HL-60 (cell line): ENCODE measurements around the gene GFOD1.

Experiments
- DNase-seq, 2 experiments: peaks; one replicate each; pipeline ENCODE4 v3.0.0-alpha.2; 2010 to 2020; ENCODE audit warnings: low read depth in 1 of 2, low spot score in 1 of 2
- H3K27ac ChIP-seq: fragments of 250-450 bp; sonication (Bioruptor Pico); replicated peaks from 2 replicates; pipeline ENCODE4 v1.5.1; 2020; ENCODE audit warnings: mild to moderate bottlenecking, moderate library complexity
- H3K27me3 ChIP-seq: fragments of 250-450 bp; sonication (Bioruptor Pico); 2 replicates; pipeline ENCODE4 v1.5.1; 2021; ENCODE audit warnings: mild to moderate bottlenecking, moderate library complexity; ENCODE audit not compliant: insufficient read depth, poor library complexity, severe bottlenecking
- H3K4me3 ChIP-seq: replicated peaks from 2 replicates; pipeline ENCODE4 v1.5.1; 2011; ENCODE audit warnings: mild to moderate bottlenecking, control low read depth, low read length; ENCODE audit not compliant: insufficient read depth
- CTCF ChIP-seq: IDR thresholded peaks from one replicate; pipeline ENCODE4 v1.5.1; 2011; ENCODE audit warnings: low read length, control low read depth, inconsistent platforms; ENCODE audit not compliant: insufficient read depth
- GABPA ChIP-seq: IDR thresholded peaks from 2 replicates; pipeline ENCODE4 v1.6.1; 2012; ENCODE audit warnings: low read depth
- POLR2AphosphoS5 ChIP-seq: IDR thresholded peaks from 2 replicates; pipeline ENCODE4 v1.6.1; 2012; ENCODE audit warnings: low read depth
- SPI1 ChIP-seq: IDR thresholded peaks from 2 replicates; pipeline ENCODE4 v1.6.1; 2012; ENCODE audit warnings: low read depth, mild to moderate bottlenecking, borderline replicate concordance
- TF ChIP-seq, protein P1 (sequence below): IDR thresholded peaks from 2 replicates; pipeline ENCODE4 v1.6.1; 2012; ENCODE audit warnings: low read depth; ENCODE audit not compliant: insufficient replicate concordance

The GFOD1 gene

GRCh38 chr6:13400772-13401171 lies 86.6 kb downstream of the GFOD1 start:
- no peak for TF ChIP-seq GABPA
- no peak for TF ChIP-seq CTCF
- TF ChIP-seq, protein P1, sequence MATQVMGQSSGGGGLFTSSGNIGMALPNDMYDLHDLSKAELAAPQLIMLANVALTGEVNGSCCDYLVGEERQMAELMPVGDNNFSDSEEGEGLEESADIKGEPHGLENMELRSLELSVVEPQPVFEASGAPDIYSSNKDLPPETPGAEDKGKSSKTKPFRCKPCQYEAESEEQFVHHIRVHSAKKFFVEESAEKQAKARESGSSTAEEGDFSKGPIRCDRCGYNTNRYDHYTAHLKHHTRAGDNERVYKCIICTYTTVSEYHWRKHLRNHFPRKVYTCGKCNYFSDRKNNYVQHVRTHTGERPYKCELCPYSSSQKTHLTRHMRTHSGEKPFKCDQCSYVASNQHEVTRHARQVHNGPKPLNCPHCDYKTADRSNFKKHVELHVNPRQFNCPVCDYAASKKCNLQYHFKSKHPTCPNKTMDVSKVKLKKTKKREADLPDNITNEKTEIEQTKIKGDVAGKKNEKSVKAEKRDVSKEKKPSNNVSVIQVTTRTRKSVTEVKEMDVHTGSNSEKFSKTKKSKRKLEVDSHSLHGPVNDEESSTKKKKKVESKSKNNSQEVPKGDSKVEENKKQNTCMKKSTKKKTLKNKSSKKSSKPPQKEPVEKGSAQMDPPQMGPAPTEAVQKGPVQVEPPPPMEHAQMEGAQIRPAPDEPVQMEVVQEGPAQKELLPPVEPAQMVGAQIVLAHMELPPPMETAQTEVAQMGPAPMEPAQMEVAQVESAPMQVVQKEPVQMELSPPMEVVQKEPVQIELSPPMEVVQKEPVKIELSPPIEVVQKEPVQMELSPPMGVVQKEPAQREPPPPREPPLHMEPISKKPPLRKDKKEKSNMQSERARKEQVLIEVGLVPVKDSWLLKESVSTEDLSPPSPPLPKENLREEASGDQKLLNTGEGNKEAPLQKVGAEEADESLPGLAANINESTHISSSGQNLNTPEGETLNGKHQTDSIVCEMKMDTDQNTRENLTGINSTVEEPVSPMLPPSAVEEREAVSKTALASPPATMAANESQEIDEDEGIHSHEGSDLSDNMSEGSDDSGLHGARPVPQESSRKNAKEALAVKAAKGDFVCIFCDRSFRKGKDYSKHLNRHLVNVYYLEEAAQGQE: no peak
- no peak for TF ChIP-seq SPI1
- TF ChIP-seq POLR2AphosphoS5: no peak
- H3K4me3 ChIP-seq: no peak overlapping the region
- DNase-seq: no peak
- no peak overlapping the region for H3K27ac ChIP-seq
- no peaks in the 10 kb centered on the region for H3K27me3 ChIP-seq

- no peak overlapping the region; the same call in 1 of the 2 replicates for H3K27ac ChIP-seq
- no peak overlapping the region for H3K4me3 ChIP-seq
- no peak for TF ChIP-seq GABPA
- TF ChIP-seq POLR2AphosphoS5: no peak
- TF ChIP-seq SPI1: no peak
- no peak for TF ChIP-seq CTCF
- TF ChIP-seq, protein P1: no peak
- H3K27me3 ChIP-seq: no peaks in the 10 kb centered on the region
- no peak for DNase-seq
These were observed 88.9 kb downstream of the GFOD1 start for GRCh38 chr6:13398421-13398994.

DNA sequence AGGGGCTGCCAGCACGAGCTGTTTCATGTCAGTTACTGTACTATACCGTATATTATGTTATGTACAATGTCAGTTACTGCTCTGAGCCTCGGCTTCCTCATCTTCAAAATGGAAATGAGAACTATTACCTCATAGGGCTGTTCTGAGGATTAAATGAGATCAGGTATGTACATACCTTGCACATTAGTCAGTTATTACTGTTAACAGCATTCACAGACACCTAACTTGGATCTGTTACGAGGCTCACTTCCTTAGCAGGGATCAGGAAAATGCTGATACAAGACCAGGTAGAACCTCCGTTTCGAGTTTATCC lies 89.4 kb downstream of the GFOD1 start:
- Histone ChIP-seq H3K27ac (peak overlapping the region; percentile 81), H3K4me3 (no peak overlapping the region), H3K27me3 (no peaks in the 10 kb centered on the region)
- TF ChIP-seq, protein P1: no peak
- TF ChIP-seq SPI1 (no peak), CTCF (no peak)
- peak in 1 of 2 experiments; percentile 41 for DNase-seq
